Activated naive CD8-positive, alpha-beta T cell treated with anti-CD3 and anti-CD28 coated beads, Interleukin-2, amount 50 U/mL, for 24 hours (primary cell): ENCODE measurements around the gene ERBB4.

Experiments used
- ATAC-seq: fragments of 150-1000 bp; cut with Tn5 transposase; one replicate; pipeline ENCODE4 v1.10.0; 2021
- DNase-seq: peaks from one replicate; pipeline ENCODE4 v3.0.0; 2021
- H3K27ac Mint-ChIP-seq: one replicate; pipeline ENCODE4 v1.8.0; 2021; ENCODE audit warnings: mild to moderate bottlenecking, mixed read lengths
- H3K27me3 Mint-ChIP-seq: one replicate; pipeline ENCODE4 v1.8.0; 2021; ENCODE audit warnings: mixed read lengths
- H3K36me3 Mint-ChIP-seq: one replicate; pipeline ENCODE4 v1.8.0; 2021; ENCODE audit warnings: low read depth, mixed read lengths
- H3K4me1 Mint-ChIP-seq: one replicate; pipeline ENCODE4 v1.8.0; 2021; ENCODE audit warnings: mixed read lengths
- H3K4me3 Mint-ChIP-seq: one replicate; pipeline ENCODE4 v1.8.0; 2021; ENCODE audit warnings: mild to moderate bottlenecking, moderate library complexity, mixed read lengths
- H3K9me3 Mint-ChIP-seq: one replicate; pipeline ENCODE4 v1.8.0; 2021; ENCODE audit warnings: mixed read lengths

ERBB4 gene

GRCh38 chr2:212427638-212428037, 111.0 kb downstream of the ERBB4 start:
- Mint-ChIP-seq H3K4me3 (no peak overlapping the region), H3K4me1 (no peaks in the 10 kb centered on the region), H3K27ac (no peak overlapping the region), H3K27me3 (no peaks in the 10 kb centered on the region), H3K36me3 (no peaks in the 10 kb centered on the region), H3K9me3 (no peaks in the 10 kb centered on the region)
- ATAC-seq (no peak), DNase-seq (no peak)

GRCh38 chr2:212426637-212427412, 111.8 kb downstream of the ERBB4 start:
- H3K36me3 Mint-ChIP-seq: no peaks in the 10 kb centered on the region

DNA sequence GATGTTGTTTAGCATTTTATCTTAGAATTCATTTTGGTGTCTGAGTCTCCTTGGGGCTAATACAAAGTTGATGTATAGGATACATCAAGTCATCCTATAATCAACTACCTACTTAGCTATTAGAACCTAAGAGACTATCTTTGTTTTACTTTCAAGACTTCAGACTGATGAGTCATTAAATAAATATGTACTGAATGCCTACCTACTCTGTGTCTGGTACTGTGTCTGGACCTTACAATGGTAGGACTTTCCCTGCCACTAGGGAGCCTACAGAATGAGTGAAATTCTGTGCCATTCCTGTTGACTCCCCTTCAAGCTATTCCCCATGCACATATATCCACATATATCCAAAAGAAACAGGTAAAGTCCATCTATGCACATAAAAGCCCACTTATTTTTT, 114.5 kb downstream of the ERBB4 start:
- DNase-seq (no peak), ATAC-seq (no peak)
- no peak overlapping the region for H3K27ac Mint-ChIP-seq
- no peak overlapping the region for H3K4me3 Mint-ChIP-seq
- no peaks in the 10 kb centered on the region for H3K9me3 Mint-ChIP-seq
- H3K36me3 Mint-ChIP-seq: no peaks in the 10 kb centered on the region
- no peaks in the 10 kb centered on the region for H3K27me3 Mint-ChIP-seq
- no peaks in the 10 kb centered on the region for H3K4me1 Mint-ChIP-seq

More at GRCh38 chr2:212426637-212427412, 111.8 kb downstream of the ERBB4 start:
- Mint-ChIP-seq H3K4me1 (no peaks in the 10 kb centered on the region), H3K9me3 (no peaks in the 10 kb centered on the region), H3K27ac (no peak overlapping the region), H3K27me3 (no peaks in the 10 kb centered on the region), H3K4me3 (no peak overlapping the region)
- ATAC-seq (no peak), DNase-seq (no peak)

DNA sequence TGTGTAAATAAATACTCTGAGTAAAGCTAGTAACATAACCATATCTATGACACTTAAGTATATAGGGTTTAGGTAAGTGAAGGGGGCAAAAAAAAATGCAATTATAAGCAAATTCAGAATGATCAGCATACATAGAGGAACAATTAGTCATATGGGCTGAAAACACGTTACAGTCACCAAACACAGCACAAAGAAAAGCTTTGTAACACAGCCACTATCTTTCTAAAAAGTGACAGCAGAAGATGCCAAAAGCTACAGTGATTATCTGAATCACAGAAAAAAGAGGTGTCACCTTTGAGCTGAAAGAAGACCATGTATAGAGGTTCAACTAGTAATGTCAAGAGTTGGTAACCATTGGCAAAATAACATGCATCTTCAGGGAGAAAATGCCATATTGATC, 115.5 kb downstream of the ERBB4 start:
- H3K9me3 Mint-ChIP-seq: no peaks in the 10 kb centered on the region
- no peaks in the 10 kb centered on the region for H3K4me1 Mint-ChIP-seq
- ATAC-seq (no peak), DNase-seq (no peak)
- H3K27me3 Mint-ChIP-seq: no peaks in the 10 kb centered on the region
- no peaks in the 10 kb centered on the region for H3K36me3 Mint-ChIP-seq
- H3K4me3 Mint-ChIP-seq: no peak overlapping the region
- no peak overlapping the region for H3K27ac Mint-ChIP-seq

DNA sequence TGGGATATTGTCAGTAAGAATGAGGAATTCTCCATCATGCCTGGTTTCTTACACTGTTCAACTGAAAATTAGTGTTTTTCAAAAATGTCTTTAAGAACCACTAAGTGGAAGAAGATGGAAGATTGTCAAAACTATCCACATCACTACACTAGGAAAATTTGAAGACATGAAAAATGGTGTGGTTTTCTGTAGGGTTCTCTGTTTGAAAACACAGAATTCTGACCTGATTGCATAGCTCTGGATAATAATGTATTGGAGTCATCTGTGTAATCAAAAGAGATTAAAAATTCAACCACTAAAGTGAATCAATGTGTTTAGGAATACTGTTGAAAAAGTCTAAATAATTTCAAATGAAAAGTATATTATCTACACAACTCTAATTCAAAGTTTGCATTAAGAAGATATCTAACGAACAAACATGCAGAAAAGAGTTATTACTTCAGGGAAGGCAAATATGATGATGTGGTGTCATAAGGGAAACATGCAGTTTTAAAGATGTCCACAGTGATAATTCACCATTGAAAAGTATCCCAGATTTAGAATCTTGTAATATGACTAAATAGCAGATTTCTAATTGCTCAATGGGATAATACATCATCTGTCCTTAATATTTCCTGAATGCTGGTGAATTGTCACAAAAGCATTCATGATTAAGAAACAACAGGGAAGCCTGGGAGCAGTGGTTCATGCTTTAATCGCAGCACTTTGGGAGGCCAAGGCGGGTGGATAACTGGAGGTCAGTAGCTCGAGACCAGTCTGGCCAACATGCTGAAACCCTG, 116.9 kb downstream of the ERBB4 start:
- Mint-ChIP-seq H3K4me1 (no peaks in the 10 kb centered on the region), H3K27ac (no peak overlapping the region), H3K4me3 (no peak overlapping the region), H3K27me3 (no peaks in the 10 kb centered on the region), H3K36me3 (no peaks in the 10 kb centered on the region), H3K9me3 (no peaks in the 10 kb centered on the region)
- ATAC-seq (no peak), DNase-seq (no peak)

DNA sequence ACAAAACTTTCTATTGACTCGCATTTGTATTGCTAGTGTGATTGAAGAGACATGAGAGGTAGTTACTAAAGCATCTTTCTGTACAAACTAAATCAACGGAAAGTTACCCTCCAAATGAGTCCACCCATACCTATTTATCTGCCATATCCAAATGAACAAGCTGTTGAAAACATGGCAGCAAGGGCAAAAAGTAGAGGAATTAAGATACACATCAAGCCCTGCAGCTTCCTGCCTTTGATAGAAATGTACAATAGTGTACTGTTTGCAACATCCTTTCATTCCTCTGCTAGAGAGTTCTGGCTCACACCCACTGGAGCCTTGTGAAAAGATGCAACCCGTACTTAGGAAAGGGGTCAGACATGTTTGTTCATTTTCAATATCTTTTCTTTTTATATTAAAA, 122.5 kb downstream of the ERBB4 start:
- DNase-seq (no peak), ATAC-seq (no peak)
- Mint-ChIP-seq H3K27me3 (no peaks in the 10 kb centered on the region), H3K9me3 (no peaks in the 10 kb centered on the region), H3K4me3 (no peak overlapping the region), H3K36me3 (no peaks in the 10 kb centered on the region), H3K4me1 (no peaks in the 10 kb centered on the region), H3K27ac (no peak overlapping the region)

DNA sequence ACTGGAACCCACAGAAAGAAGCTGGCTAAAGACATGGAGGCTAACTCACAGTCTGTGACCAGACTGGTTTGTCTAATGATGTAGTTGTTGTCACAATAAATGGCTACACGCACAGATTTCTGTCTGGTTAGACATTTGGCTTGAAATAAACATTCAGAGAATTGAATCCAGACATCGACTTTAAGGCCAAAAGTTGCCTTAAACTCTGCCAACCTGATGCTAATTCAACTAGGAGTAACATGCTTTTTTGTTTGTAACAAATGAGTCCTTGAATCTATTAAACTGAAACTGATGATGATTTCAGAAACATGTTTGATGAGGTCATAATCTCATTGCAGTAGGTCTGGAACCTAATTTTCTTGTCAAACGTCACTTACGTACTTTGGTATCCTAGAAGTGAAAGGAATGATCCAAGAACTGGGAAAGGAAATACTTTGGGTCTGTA, 123.8 kb downstream of the ERBB4 start:
- Mint-ChIP-seq H3K27ac (no peak overlapping the region), H3K4me3 (no peak overlapping the region), H3K36me3 (no peaks in the 10 kb centered on the region), H3K9me3 (no peaks in the 10 kb centered on the region), H3K27me3 (no peaks in the 10 kb centered on the region), H3K4me1 (no peaks in the 10 kb centered on the region)
- DNase-seq (no peak), ATAC-seq (no peak)

DNA sequence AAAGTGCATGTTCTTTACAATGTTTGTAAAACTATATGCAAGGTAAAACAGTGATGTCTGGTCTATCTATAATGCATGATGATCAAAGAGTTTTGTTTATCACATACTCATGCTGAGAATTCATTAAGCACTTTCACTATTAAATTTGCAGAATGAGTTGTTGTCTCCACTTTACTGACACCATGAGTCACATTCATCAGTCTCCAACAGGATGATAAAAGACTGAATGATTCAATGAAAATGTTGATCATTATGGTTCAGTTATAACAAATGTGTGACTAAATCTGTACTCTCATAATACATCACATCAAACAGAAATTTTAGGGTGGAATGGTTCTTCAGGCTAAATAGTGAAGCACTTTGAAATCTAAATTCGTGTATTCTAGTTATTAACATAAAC, 129.0 kb downstream of the ERBB4 start:
- DNase-seq: no peak
- no peak for ATAC-seq
- H3K9me3 Mint-ChIP-seq: peaks cover 5% of the 10 kb centered on the region
- H3K4me1 Mint-ChIP-seq: no peaks in the 10 kb centered on the region
- H3K27ac Mint-ChIP-seq: no peak overlapping the region
- no peak overlapping the region for H3K4me3 Mint-ChIP-seq
- no peaks in the 10 kb centered on the region for H3K36me3 Mint-ChIP-seq
- no peaks in the 10 kb centered on the region for H3K27me3 Mint-ChIP-seq

DNA sequence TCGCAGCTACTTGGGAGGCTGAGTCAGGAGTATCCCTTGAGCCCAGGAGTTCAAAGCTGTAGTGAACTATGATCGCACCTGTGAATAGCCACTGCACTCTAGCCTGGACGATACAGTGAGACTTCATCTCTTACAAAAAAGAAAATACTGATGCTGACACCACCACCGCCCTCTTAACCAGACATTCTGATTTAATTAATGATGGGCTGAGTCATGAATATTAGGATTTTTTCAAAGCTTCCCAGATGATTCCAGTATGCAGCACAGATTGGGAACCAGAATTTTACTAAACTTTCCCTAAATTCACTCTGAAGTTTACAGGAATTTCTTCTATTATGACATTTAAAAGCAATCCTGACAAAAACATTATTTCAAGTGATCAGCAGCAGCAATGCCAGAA, 130.1 kb downstream of the ERBB4 start:
- DNase-seq: no peak
- Mint-ChIP-seq H3K4me1 (no peaks in the 10 kb centered on the region), H3K27ac (no peak overlapping the region), H3K4me3 (no peak overlapping the region), H3K27me3 (no peaks in the 10 kb centered on the region), H3K9me3 (peaks cover 5% of the 10 kb centered on the region), H3K36me3 (no peaks in the 10 kb centered on the region)
- no peak for ATAC-seq

GRCh38 chr2:212406716-212407115, 131.9 kb downstream of the ERBB4 start:
- no peak for ATAC-seq
- Mint-ChIP-seq H3K4me1 (no peaks in the 10 kb centered on the region), H3K9me3 (peaks cover 5% of the 10 kb centered on the region), H3K27ac (no peak overlapping the region), H3K27me3 (no peaks in the 10 kb centered on the region), H3K4me3 (no peak overlapping the region), H3K36me3 (no peaks in the 10 kb centered on the region)
- no peak for DNase-seq

- Mint-ChIP-seq H3K9me3 (peaks cover 5% of the 10 kb centered on the region), H3K36me3 (no peaks in the 10 kb centered on the region), H3K4me1 (no peaks in the 10 kb centered on the region), H3K27me3 (no peaks in the 10 kb centered on the region), H3K4me3 (no peak overlapping the region), H3K27ac (no peak overlapping the region)
- no peak for DNase-seq
- ATAC-seq: no peak
Observed at GRCh38 chr2:212402316-212402715, 136.3 kb downstream of the ERBB4 start.

GRCh38 chr2:212398316-212398715, 140.3 kb downstream of the ERBB4 start:
- DNase-seq (no peak), ATAC-seq (no peak)
- no peaks in the 10 kb centered on the region for H3K27me3 Mint-ChIP-seq
- H3K36me3 Mint-ChIP-seq: no peaks in the 10 kb centered on the region
- no peak overlapping the region for H3K4me3 Mint-ChIP-seq
- H3K4me1 Mint-ChIP-seq: no peaks in the 10 kb centered on the region
- H3K9me3 Mint-ChIP-seq: no peaks in the 10 kb centered on the region
- no peak overlapping the region for H3K27ac Mint-ChIP-seq

DNA sequence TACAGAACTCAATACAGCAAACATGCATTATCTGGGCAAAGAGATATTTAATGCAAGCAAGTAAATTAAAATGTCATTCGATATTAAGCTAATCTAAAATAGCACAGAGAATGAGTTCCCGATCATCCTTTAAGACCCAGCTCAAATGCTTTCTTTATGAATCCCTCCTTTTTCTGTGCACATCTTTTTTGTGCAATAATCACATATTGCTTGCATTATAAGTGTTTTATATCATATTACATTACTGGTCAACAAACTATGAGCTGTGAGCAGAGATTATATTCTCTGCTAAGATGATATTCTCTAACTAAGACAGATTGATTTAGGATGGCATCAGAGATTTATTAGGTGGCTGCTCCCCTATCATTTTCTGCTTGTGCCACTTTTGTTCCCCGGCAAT, 146.1 kb downstream of the ERBB4 start:
- no peaks in the 10 kb centered on the region for H3K4me1 Mint-ChIP-seq
- no peaks in the 10 kb centered on the region for H3K9me3 Mint-ChIP-seq
- no peaks in the 10 kb centered on the region for H3K27me3 Mint-ChIP-seq
- DNase-seq: no peak
- H3K27ac Mint-ChIP-seq: no peak overlapping the region
- no peak for ATAC-seq
- no peaks in the 10 kb centered on the region for H3K36me3 Mint-ChIP-seq
- no peak overlapping the region for H3K4me3 Mint-ChIP-seq

DNA sequence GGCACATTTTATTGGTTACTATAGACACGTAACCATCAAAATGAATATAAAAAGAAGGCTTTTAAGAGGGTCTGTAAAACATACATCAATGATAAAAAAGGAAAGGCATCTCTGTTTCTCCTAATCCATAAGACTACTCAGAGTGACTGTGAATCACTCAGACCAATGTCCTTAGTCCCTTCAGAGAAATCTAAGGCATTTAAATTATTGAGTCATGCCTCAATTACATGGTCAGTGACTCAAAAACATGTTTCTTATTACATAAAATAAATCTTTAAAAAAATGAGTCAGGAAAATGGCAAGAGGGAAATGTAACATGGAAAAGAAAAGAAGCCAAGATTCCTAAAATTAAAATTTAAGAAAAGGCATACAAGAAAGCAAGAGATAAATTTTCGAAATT, 146.6 kb downstream of the ERBB4 start:
- Mint-ChIP-seq H3K4me1 (no peaks in the 10 kb centered on the region), H3K36me3 (no peaks in the 10 kb centered on the region), H3K27ac (no peak overlapping the region), H3K4me3 (no peak overlapping the region), H3K27me3 (no peaks in the 10 kb centered on the region), H3K9me3 (no peaks in the 10 kb centered on the region)
- ATAC-seq (no peak), DNase-seq (no peak)

DNA sequence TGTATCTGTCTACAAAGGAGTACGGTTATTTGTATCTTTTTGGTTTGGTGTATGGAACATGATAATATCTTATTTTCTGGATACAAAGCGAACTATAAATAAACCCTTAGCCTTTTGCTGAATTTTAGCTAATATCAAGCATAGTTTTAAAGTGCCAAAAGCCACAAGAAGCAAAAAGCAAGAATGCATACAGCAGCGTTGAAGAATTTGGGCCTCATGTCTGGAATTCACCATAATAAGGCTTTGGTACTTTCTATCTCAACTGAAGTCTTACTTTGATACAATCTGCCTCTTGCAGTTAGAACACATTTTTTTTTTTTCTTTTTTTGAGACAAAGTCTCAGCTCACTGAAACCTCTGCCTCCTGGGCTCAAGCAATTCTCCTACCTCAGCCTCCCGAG, 151.5 kb downstream of the ERBB4 start:
- Mint-ChIP-seq H3K36me3 (no peaks in the 10 kb centered on the region), H3K4me3 (no peak overlapping the region), H3K27ac (no peak overlapping the region), H3K4me1 (no peaks in the 10 kb centered on the region), H3K27me3 (no peaks in the 10 kb centered on the region), H3K9me3 (no peaks in the 10 kb centered on the region)
- ATAC-seq (no peak), DNase-seq (no peak)
